Stimulated activated CD4-positive, alpha-beta T cell treated with anti-CD3 and anti-CD28 coated beads, Interleukin-15, amount 100 ng/mL, for 1 hour (primary cell): Measurements from ENCODE around the gene ITGAX.

Experiments used
- DNase-seq, 2 donors: peaks; one replicate each; pipeline ENCODE4 v3.0.0-alpha.2; 2020; ENCODE audit warnings: low read depth in 1 of 2, low spot score in 1 of 2

ITGAX gene

DNA sequence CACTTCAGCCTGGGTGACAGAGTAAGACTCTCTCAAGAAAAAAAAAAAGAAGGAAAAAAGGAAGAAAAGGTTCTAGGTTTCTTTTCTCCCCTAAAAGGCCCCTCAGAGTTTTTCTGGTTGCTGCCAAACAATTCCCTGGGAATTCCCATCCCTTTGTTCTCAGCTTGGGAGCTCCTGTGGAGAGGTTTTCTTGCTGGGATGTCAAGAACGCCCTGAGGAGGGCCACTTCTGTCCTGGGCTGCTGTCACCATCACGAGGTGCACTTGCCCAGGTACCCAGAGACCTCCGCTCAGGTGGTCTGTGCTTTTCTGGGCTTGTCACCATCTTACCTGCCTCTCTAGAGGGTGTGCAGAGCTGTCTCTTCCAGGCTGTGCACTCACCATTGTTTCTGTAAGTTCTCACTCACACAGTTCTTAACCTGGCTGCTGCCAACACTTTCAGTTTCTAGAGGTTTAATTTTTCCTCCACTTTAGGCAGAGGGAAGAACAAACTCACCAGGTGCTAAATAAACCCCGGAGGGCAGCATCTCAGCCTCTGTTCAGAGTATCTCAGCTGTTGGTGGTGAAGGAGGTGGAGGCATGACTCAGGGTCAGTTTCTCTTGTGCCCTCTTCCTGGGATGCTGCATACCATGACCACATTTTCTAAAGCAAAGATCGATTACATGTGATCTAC, 75.5 kb downstream of the ITGAX start:
- no peak for DNase-seq
